AG04450 (cell line): ENCODE data around the gene TBL1XR1. TPM values are rescaled to one million over a fixed set of nuclear protein-coding genes. Genes with fewer than 3 reads are reported as not detected.

Experiments
- CTCF ChIA-PET: fragments of 300-600, 350-600 bp; formaldehyde crosslinking; extraction: SDS; loops from one replicate; lab custom pipeline; 2022; ENCODE audit warnings: antibody characterized with exemption, inconsistent platforms; lab: Charles Lee
- POLR2A ChIA-PET: fragments of 350-600 bp; formaldehyde crosslinking; extraction: SDS; loops from one replicate; lab custom pipeline; 2021; ENCODE audit warnings: antibody characterized with exemption, inconsistent platforms; lab: Yijun Ruan, JAX
- DNase-seq: peaks from one replicate; pipeline ENCODE4 v3.0.0-alpha.2; 2011; ENCODE audit warnings: low read depth, low spot score
- H3K27ac ChIP-seq: one replicate; pipeline ENCODE4 v1.5.1; 2012; ENCODE audit warnings: low read depth, low read length, control low read depth
- H3K27me3 ChIP-seq: one replicate; pipeline ENCODE4 v1.6.0; 2012; ENCODE audit warnings: low read length; ENCODE audit not compliant: control insufficient read depth, insufficient read depth
- H3K4me3 ChIP-seq: 2 replicates; pipeline ENCODE4 v1.5.1; 2011; ENCODE audit warnings: mild to moderate bottlenecking, low read depth, low read length, control low read depth
- H3K9me3 ChIP-seq: 2 replicates; pipeline ENCODE4 v1.5.1; 2012; ENCODE audit warnings: low read length; ENCODE audit not compliant: control insufficient read depth, insufficient read depth
- CTCF ChIP-seq: IDR thresholded peaks from 2 replicates; pipeline ENCODE4 v1.5.1; 2011; ENCODE audit warnings: low read depth, low read length, control low read depth, inconsistent platforms
- polyA plus RNA-seq: library from polyadenylated mRNA; depleted of rRNA; stranded (reverse); fragments of >200 nt; gene quantifications from 2 replicates; pipeline ENCODE4 v1.2.3, GENCODE V29; 2011

The TBL1XR1 gene
- polyA plus RNA-seq, 1 experiment: 207 TPM

- H3K27me3 ChIP-seq: no peaks in the 10 kb centered on the region
- no peaks in the 10 kb centered on the region for H3K9me3 ChIP-seq
- ChIA-PET POLR2A (no interaction called here), CTCF (no interaction called here)
- no peak overlapping the region for H3K4me3 ChIP-seq
- no peak for DNase-seq
- no peak for TF ChIP-seq CTCF
- no peak overlapping the region for H3K27ac ChIP-seq
Observed at GRCh38 chr3:177210744-177211502, 13.6 kb upstream of the TBL1XR1 start.

- ChIA-PET CTCF (no interaction called here), POLR2A (interaction anchor here (0.6 kb wide), 1 partner anchor 33 kb away, joined by 3 read pairs; no protein-coding TSS in a partner anchor)
- Histone ChIP-seq H3K27ac (no peak overlapping the region), H3K4me3 (no peak overlapping the region), H3K27me3 (no peaks in the 10 kb centered on the region), H3K9me3 (no peaks in the 10 kb centered on the region; the same call in none of the 2 replicates)
- TF ChIP-seq CTCF: no peak
- no peak for DNase-seq
Observed at GRCh38 chr3:177209509-177209908, 12.2 kb upstream of the TBL1XR1 start.

GRCh38 chr3:177208781-177209180 lies 11.5 kb upstream of the TBL1XR1 start:
- ChIA-PET POLR2A (no interaction called here), CTCF (no interaction called here)
- Histone ChIP-seq H3K4me3 (no peak overlapping the region), H3K27ac (no peak overlapping the region), H3K27me3 (no peaks in the 10 kb centered on the region), H3K9me3 (peaks cover 7% of the 10 kb centered on the region)
- DNase-seq: no peak
- no peak for TF ChIP-seq CTCF

- peaks cover 10% of the 10 kb centered on the region for H3K9me3 ChIP-seq
- CTCF ChIA-PET: no interaction called here
- H3K27ac ChIP-seq: no peak overlapping the region
- no peaks in the 10 kb centered on the region for H3K27me3 ChIP-seq
- DNase-seq: no peak
- no peak overlapping the region for H3K4me3 ChIP-seq
- POLR2A ChIA-PET: no interaction called here
- no peak for TF ChIP-seq CTCF
Observed at GRCh38 chr3:177208223-177208622, 10.9 kb upstream of the TBL1XR1 start.

- CTCF ChIA-PET: no interaction called here
- POLR2A ChIA-PET: no interaction called here
- no peak for TF ChIP-seq CTCF
- H3K9me3 ChIP-seq: peaks cover 10% of the 10 kb centered on the region
- H3K27ac ChIP-seq: no peak overlapping the region
- DNase-seq: no peak
- no peak overlapping the region for H3K4me3 ChIP-seq
- no peaks in the 10 kb centered on the region for H3K27me3 ChIP-seq
Observed at GRCh38 chr3:177206936-177207335, 9.7 kb upstream of the TBL1XR1 start.
